ENCODE measurements around the gene SETBP1.

Gene SETBP1

GRCh38 chr18:45054636-45055035 is 373.9 kb downstream of the SETBP1 start:
- DNase-seq = no peak

GRCh38 chr18:45055811-45056210 is 375.1 kb downstream of the SETBP1 start:
- no peak for DNase-seq

GRCh38 chr18:45056926-45057325 is 376.2 kb downstream of the SETBP1 start:
- DNase-seq = no peak

- DNase-seq = no peak
Measured at GRCh38 chr18:45057955-45058600, 377.4 kb downstream of the SETBP1 start.

- no peak for DNase-seq
Measured at GRCh38 chr18:45059695-45060094, 379.0 kb downstream of the SETBP1 start.

- DNase-seq = no peak
Measured at GRCh38 chr18:45060102-45060501, 379.4 kb downstream of the SETBP1 start.

- DNase-seq = no peak
Measured at GRCh38 chr18:45061359-45061758, 380.7 kb downstream of the SETBP1 start.

GRCh38 chr18:45063246-45064038 is 382.8 kb downstream of the SETBP1 start:
- no peak for DNase-seq

GRCh38 chr18:45066210-45066609 is 385.5 kb downstream of the SETBP1 start:
- no peak for DNase-seq

- DNase-seq = peak in 1 of 2 donors; percentile 28
Measured at GRCh38 chr18:45066886-45067285, 386.2 kb downstream of the SETBP1 start.

GRCh38 chr18:45068400-45069094 is 387.9 kb downstream of the SETBP1 start:
- DNase-seq = no peak

- DNase-seq = no peak
Measured at GRCh38 chr18:45069546-45069945, 388.9 kb downstream of the SETBP1 start.

- no peak for DNase-seq
Measured at GRCh38 chr18:45071956-45072355, 391.3 kb downstream of the SETBP1 start.

GRCh38 chr18:45073556-45073955 is 392.9 kb downstream of the SETBP1 start:
- no peak for DNase-seq

GRCh38 chr18:45081566-45082181 is 401.0 kb downstream of the SETBP1 start:
- DNase-seq = no peak

- no peak for DNase-seq
Measured at GRCh38 chr18:45083226-45083855, 402.7 kb downstream of the SETBP1 start.

GRCh38 chr18:45084206-45084605 is 403.5 kb downstream of the SETBP1 start:
- DNase-seq = no peak

GRCh38 chr18:45085916-45086624 is 405.4 kb downstream of the SETBP1 start:
- DNase-seq = no peak

GRCh38 chr18:45086777-45087176 is 406.1 kb downstream of the SETBP1 start:
- DNase-seq = no peak

- DNase-seq = no peak
Measured at GRCh38 chr18:45090526-45091140, 409.9 kb downstream of the SETBP1 start.

- DNase-seq = no peak
Measured at GRCh38 chr18:45100321-45101105, 419.8 kb downstream of the SETBP1 start.
